ENCODE data around the gene KISS1R.
"Not testable (repeated sequence)": the region's sequence is repeated elsewhere in the genome, so short reads cannot be mapped to it uniquely, and the experiment has no call there.

The KISS1R gene

GRCh38 chr19:953445-954271 lies 36.5 kb downstream of the KISS1R start:
- no peak for DNase-seq (ENCODE audit: low read depth)

- DNase-seq (ENCODE audit: low read depth): no peak
Measured at GRCh38 chr19:954272-954671, 37.1 kb downstream of the KISS1R start.

GRCh38 chr19:954672-955494 lies 37.8 kb downstream of the KISS1R start:
- no peak for DNase-seq (ENCODE audit: low read depth)

- DNase-seq (ENCODE audit: low read depth): no peak
Measured at GRCh38 chr19:955803-956765, 39.0 kb downstream of the KISS1R start.

GRCh38 chr19:956766-957440 lies 39.8 kb downstream of the KISS1R start:
- no peak for DNase-seq (ENCODE audit: low read depth)

- not testable (repeated sequence) for DNase-seq (ENCODE audit: low read depth)
Measured at GRCh38 chr19:957578-957977, 40.4 kb downstream of the KISS1R start.

GRCh38 chr19:958967-959855 lies 42.1 kb downstream of the KISS1R start:
- no peak for DNase-seq (ENCODE audit: low read depth)

- DNase-seq (ENCODE audit: low read depth): no peak
Measured at GRCh38 chr19:960020-960419, 42.9 kb downstream of the KISS1R start.

- no peak for DNase-seq (ENCODE audit: low read depth)
Measured at GRCh38 chr19:960601-960938, 43.4 kb downstream of the KISS1R start.

- DNase-seq (ENCODE audit: low read depth): no peak
Measured at GRCh38 chr19:961866-962620, 44.9 kb downstream of the KISS1R start.

- DNase-seq (ENCODE audit: low read depth): no peak
Measured at GRCh38 chr19:962683-963400, 45.7 kb downstream of the KISS1R start.

- no peak for DNase-seq (ENCODE audit: low read depth)
Measured at GRCh38 chr19:963486-963951, 46.4 kb downstream of the KISS1R start.

GRCh38 chr19:964116-964520 lies 47.0 kb downstream of the KISS1R start:
- DNase-seq (ENCODE audit: low read depth): no peak

GRCh38 chr19:964761-965694 lies 47.9 kb downstream of the KISS1R start:
- no peak for DNase-seq (ENCODE audit: low read depth)

GRCh38 chr19:966485-967088 lies 49.5 kb downstream of the KISS1R start:
- no peak for DNase-seq (ENCODE audit: low read depth)
